Liver (tissue), 9 donors: Measurements from ENCODE around the gene MYO1F. TPM values are rescaled to one million over a fixed set of nuclear protein-coding genes. Genes with fewer than 3 reads are reported as not detected.
A peak's percentile ranks its signal among the peaks of the same experiment; 100 is the strongest.

Experiments
- DNase-seq: peaks from one replicate; pipeline ENCODE4 v3.0.0-alpha.2; 2017; ENCODE audit warnings: low spot score
- H3K27ac ChIP-seq, 2 donors: one replicate each; pipeline ENCODE4 v1.7.0; 2013; ENCODE audit warnings: inconsistent platforms in 2 of 2, low read length in 2 of 2, control low read depth in 1 of 2, low read depth in 1 of 2, mild to moderate bottlenecking in 1 of 2
- H3K27me3 ChIP-seq, 4 donors: one replicate each; pipeline versions ENCODE4 v1.6.1 to v1.7.0; 2013; ENCODE audit warnings: low read length in 3 of 4, inconsistent platforms in 1 of 4, mild to moderate bottlenecking in 1 of 4, moderate library complexity in 1 of 4; ENCODE audit not compliant: control insufficient read depth in 4 of 4, insufficient read depth in 4 of 4
- H3K36me3 ChIP-seq, 4 donors: one replicate each; pipeline versions ENCODE4 v1.6.1 to v1.7.0; 2013; ENCODE audit warnings: low read length in 3 of 4, mild to moderate bottlenecking in 3 of 4, low read depth in 1 of 4, moderate library complexity in 1 of 4; ENCODE audit not compliant: control insufficient read depth in 4 of 4, insufficient read depth in 3 of 4
- H3K4me1 ChIP-seq, 4 donors: one replicate each; pipeline versions ENCODE4 v1.6.1 to v1.7.0; 2013; ENCODE audit warnings: low read length in 3 of 4, mild to moderate bottlenecking in 3 of 4, moderate library complexity in 1 of 4; ENCODE audit not compliant: control insufficient read depth in 4 of 4, insufficient read depth in 4 of 4
- H3K4me3 ChIP-seq, 3 donors: one replicate each; pipeline versions ENCODE4 v1.6.1 to v1.7.0; 2013; ENCODE audit warnings: low read length in 3 of 3, control low read depth in 1 of 3, low read depth in 1 of 3, mild to moderate bottlenecking in 1 of 3
- H3K9ac ChIP-seq, 2 donors: one replicate each; pipeline ENCODE4 v1.7.0; 2013; ENCODE audit warnings: low read length in 2 of 2, mild to moderate bottlenecking in 2 of 2, moderate library complexity in 2 of 2, control low read depth in 1 of 2, low read depth in 1 of 2
- H3K9me3 ChIP-seq, 4 donors: one replicate each; pipeline versions ENCODE4 v1.6.1 to v1.7.0; 2013; ENCODE audit warnings: low read length in 3 of 4; ENCODE audit not compliant: control insufficient read depth in 4 of 4
- CTCF ChIP-seq: fragments of 150-350 bp; IDR thresholded peaks from 2 replicates; pipeline ENCODE4 v1.5.1; 2017; ENCODE audit warnings: improper control_type of control experiment, low read depth, low read length; ENCODE audit not compliant: missing input control
- EGR1 ChIP-seq, 2 donors: IDR thresholded peaks; 2 replicates each; pipeline ENCODE4 v1.6.1; 2016 to 2018; ENCODE audit warnings: antibody characterized with exemption in 2 of 2, low read depth in 2 of 2
- FOXA1 ChIP-seq: IDR thresholded peaks from 2 replicates; pipeline ENCODE4 v1.6.1; 2016; ENCODE audit warnings: antibody characterized with exemption
- GABPA ChIP-seq, 2 donors: IDR thresholded peaks in 1 of 2; conservative IDR thresholded peaks in 1 of 2; 2 replicates each; pipeline ENCODE4 v1.6.1; 2016; ENCODE audit warnings: antibody characterized with exemption in 2 of 2, mild to moderate bottlenecking in 1 of 2, moderate library complexity in 1 of 2
- HNF4G ChIP-seq: IDR thresholded peaks from 2 replicates; pipeline ENCODE4 v1.6.1; 2016; ENCODE audit warnings: antibody characterized with exemption
- JUND ChIP-seq, 2 donors: IDR thresholded peaks; 2 replicates each; pipeline ENCODE4 v1.6.1; 2016; ENCODE audit warnings: antibody characterized with exemption in 2 of 2
- MAX ChIP-seq: IDR thresholded peaks from 2 replicates; pipeline ENCODE4 v1.6.1; 2016; ENCODE audit warnings: antibody characterized with exemption
- RAD21 ChIP-seq, 2 donors: IDR thresholded peaks; 2 replicates each; pipeline ENCODE4 v1.6.1; 2016; ENCODE audit warnings: antibody characterized with exemption in 2 of 2, mild to moderate bottlenecking in 2 of 2
- RXRA ChIP-seq, 2 donors: IDR thresholded peaks; 2 replicates each; pipeline ENCODE4 v1.6.1; 2017 to 2018; ENCODE audit warnings: antibody characterized with exemption in 2 of 2, mild to moderate bottlenecking in 1 of 2
- TAF1 ChIP-seq: conservative IDR thresholded peaks from 2 replicates; pipeline ENCODE4 v1.6.1; 2016; ENCODE audit warnings: antibody characterized with exemption, mild to moderate bottlenecking
- YY1 ChIP-seq: IDR thresholded peaks from 2 replicates; pipeline ENCODE4 v1.6.1; 2016; ENCODE audit warnings: antibody characterized with exemption, mild to moderate bottlenecking
- WGBS: extraction: QIAGEN DNeasy Blood & Tissue Kit; methylation state at CpG from one replicate; pipeline ENCODE4 v1.1.7; 2013; 5-methylcytosine and 5-hydroxymethylcytosine counted together
- polyA plus RNA-seq, 2 donors: library from polyadenylated mRNA; stranded (reverse) in 1 of 2; unstranded in 1 of 2; fragments of 200-250 nt in 1 of 2; fragments of >200 nt in 1 of 2; fragmentation: Nextera tagmentation in 1 of 2; extraction: Ambion mirVana in 1 of 2; gene quantifications; one replicate each; pipeline versions ENCODE4 v1.2.1 to v1.2.3, GENCODE V29; 2013 to 2015
- total RNA-seq, 2 donors: library from RNA; depleted of rRNA; stranded (reverse); fragments of >200 nt; gene quantifications; one replicate each; pipeline ENCODE4 v1.2.3, GENCODE V29; 2014
- donor health status: healthy.
- donor health status: healthy.
- donor health status: healthy.
- donor health status: healthy.
- donor health status: healthy.

The MYO1F gene
- total and polyA plus RNA-seq, 4 donors, result 6.1 to 20.4 (median 12.0) TPM

GRCh38 chr19:8528500-8528899 lies 48.7 kb downstream of the MYO1F start (continued):
- TF ChIP-seq MAX (no peak), RAD21 (IDR thresholded peaks at IDR 0.05) (no peak)

- 20% methylated on average over 57 of the region's 57 CpGs for WGBS
- Histone ChIP-seq H3K4me1 (peaks cover 2 to 12% (median 6%) of the 10 kb centered on the region in 4 donors), H3K36me3 (peaks cover 0 to 4% (median 1%) of the 10 kb centered on the region in 4 donors), H3K9ac (peak overlapping the region; percentile 12 to 57), H3K27me3 (no peaks in the 10 kb centered on the region), H3K4me3 (peak overlapping the region; percentile 62 to 81 (median 65)), H3K27ac (peak overlapping the region; percentile 80 to 87), H3K9me3 (no peaks in the 10 kb centered on the region)
- DNase-seq, result peak; percentile 83
- TF ChIP-seq EGR1 (IDR thresholded peaks at IDR 0.05; ENCODE audit: low read depth in 2 of 2) (peak; percentile 63 to 73), HNF4G (no peak)
Observed at GRCh38 chr19:8526345-8527091, 50.7 kb downstream of the MYO1F start.

GRCh38 chr19:8525401-8525684 lies 51.9 kb downstream of the MYO1F start:
- peak overlapping the region; percentile 15 to 66 (median 39) for H3K4me3 ChIP-seq

GRCh38 chr19:8519388-8519787 lies 57.9 kb downstream of the MYO1F start:
- Histone ChIP-seq H3K4me1 (peaks cover 0 to 6% (median 2%) of the 10 kb centered on the region in 4 donors), H3K36me3 (no peaks in the 10 kb centered on the region), H3K27me3 (no peaks in the 10 kb centered on the region), H3K27ac (no peak overlapping the region), H3K9me3 (no peaks in the 10 kb centered on the region), H3K4me3 (no peak overlapping the region), H3K9ac (no peak overlapping the region)
- TF ChIP-seq GABPA (IDR thresholded peaks at IDR 0.05 in 1 of 2, conservative IDR thresholded peaks at IDR 0.05 in 1 of 2), result no peak
- no peak for DNase-seq
- 97% methylated on average over 6 of the region's 6 CpGs for WGBS

More at GRCh38 chr19:8525401-8525684, 51.9 kb downstream of the MYO1F start:
- Histone ChIP-seq H3K36me3 (peaks cover 0 to 4% (median 1%) of the 10 kb centered on the region in 4 donors), H3K4me1 (peaks cover 2 to 12% (median 7%) of the 10 kb centered on the region in 4 donors), H3K27ac (peak overlapping the region; percentile 78 to 87), H3K27me3 (no peaks in the 10 kb centered on the region), H3K9me3 (no peaks in the 10 kb centered on the region), H3K9ac (peak overlapping the region; percentile 62 to 68)
- WGBS, result 19% methylated on average over 15 of the region's 15 CpGs
- TF ChIP-seq TAF1 (peak; percentile 47), MAX (no peak), CTCF (no peak), YY1 (no peak), RXRA (IDR thresholded peaks at IDR 0.05) (no peak), JUND (IDR thresholded peaks at IDR 0.05) (no peak), RAD21 (IDR thresholded peaks at IDR 0.05) (peak in 1 of 2 donors; percentile 10), FOXA1 (no peak)
- DNase-seq, result no peak
